ENCODE data around the gene S100A5.
"Not testable (repeated sequence)": the region's sequence is repeated elsewhere in the genome, so short reads cannot be mapped to it uniquely, and the experiment has no call there.

S100A5 gene

GRCh38 chr1:153540394-153541361 is at the start of gene S100A5:
Gene S100A5 (minus strand): TSS chr1:153540934. CDS start chr1:153540191, 743 bp downstream.
- peak; percentile 91 for DNase-seq (ENCODE audit: low spot score)

- no peak for DNase-seq (ENCODE audit: low spot score)
Observed at GRCh38 chr1:153588482-153588881, 47.7 kb upstream of the S100A5 start.

- DNase-seq (ENCODE audit: low spot score): not testable (repeated sequence)
Observed at GRCh38 chr1:153588033-153588432, 47.3 kb upstream of the S100A5 start.

- peak; percentile 1 for DNase-seq (ENCODE audit: low spot score)
Observed at GRCh38 chr1:153587314-153587713, 46.6 kb upstream of the S100A5 start.

GRCh38 chr1:153586347-153586746 is 45.6 kb upstream of the S100A5 start:
- peak; percentile 0 for DNase-seq (ENCODE audit: low spot score)

GRCh38 chr1:153585006-153585405 is 44.3 kb upstream of the S100A5 start:
- DNase-seq (ENCODE audit: low spot score): no peak

- DNase-seq (ENCODE audit: low spot score): peak; percentile 1
Observed at GRCh38 chr1:153583976-153584375, 43.2 kb upstream of the S100A5 start.

- DNase-seq (ENCODE audit: low spot score): not testable (repeated sequence)
Observed at GRCh38 chr1:153583514-153583913, 42.8 kb upstream of the S100A5 start.

GRCh38 chr1:153582836-153583235 is 42.1 kb upstream of the S100A5 start:
- DNase-seq (ENCODE audit: low spot score): not testable (repeated sequence)

GRCh38 chr1:153578936-153579335 is 38.2 kb upstream of the S100A5 start:
- no peak for DNase-seq (ENCODE audit: low spot score)

- DNase-seq (ENCODE audit: low spot score): peak; percentile 31
Observed at GRCh38 chr1:153578490-153578889, 37.8 kb upstream of the S100A5 start.

GRCh38 chr1:153577624-153578051 is 36.9 kb upstream of the S100A5 start:
- no peak for DNase-seq (ENCODE audit: low spot score)

- DNase-seq (ENCODE audit: low spot score): no peak
Observed at GRCh38 chr1:153577138-153577537, 36.4 kb upstream of the S100A5 start.

- not testable (repeated sequence) for DNase-seq (ENCODE audit: low spot score)
Observed at GRCh38 chr1:153575497-153575896, 34.8 kb upstream of the S100A5 start.

GRCh38 chr1:153575081-153575491 is 34.4 kb upstream of the S100A5 start:
- DNase-seq (ENCODE audit: low spot score): not testable (repeated sequence)

- DNase-seq (ENCODE audit: low spot score): no peak
Observed at GRCh38 chr1:153573351-153573750, 32.6 kb upstream of the S100A5 start.

- DNase-seq (ENCODE audit: low spot score): peak; percentile 93
Observed at GRCh38 chr1:153572569-153573015, 31.9 kb upstream of the S100A5 start.

- DNase-seq (ENCODE audit: low spot score): no peak
Observed at GRCh38 chr1:153571706-153572105, 31.0 kb upstream of the S100A5 start.

- DNase-seq (ENCODE audit: low spot score): no peak
Observed at GRCh38 chr1:153570874-153571273, 30.1 kb upstream of the S100A5 start.

- DNase-seq (ENCODE audit: low spot score): no peak
Observed at GRCh38 chr1:153569465-153569864, 28.7 kb upstream of the S100A5 start.

GRCh38 chr1:153568367-153569099 is 27.8 kb upstream of the S100A5 start:
- DNase-seq (ENCODE audit: low spot score): peak; percentile 97

GRCh38 chr1:153567621-153568366 is 27.1 kb upstream of the S100A5 start:
- DNase-seq (ENCODE audit: low spot score): peak; percentile 99
